Effector memory CD4-positive, alpha-beta T cell (primary cell): Measurements from ENCODE around the gene SECTM1.
"Not testable (repeated sequence)": the region's sequence is repeated elsewhere in the genome, so short reads cannot be mapped to it uniquely, and the experiment has no call there.

ENCODE experiments used
- DNase-seq, 3 donors: peaks; one replicate each; pipeline ENCODE4 v3.0.0-alpha.2; 2020
- H3K27ac ChIP-seq: 2 replicates; pipeline ENCODE4 v1.7.0; 2013; ENCODE audit warnings: mild to moderate bottlenecking, low read length, moderate library complexity; ENCODE audit not compliant: insufficient read depth, poor library complexity, severe bottlenecking
- H3K27me3 ChIP-seq: replicated peaks from 2 replicates; pipeline ENCODE4 v1.7.0; 2013; ENCODE audit warnings: mild to moderate bottlenecking, low read length; ENCODE audit not compliant: insufficient read depth, control insufficient read depth, poor library complexity, severe bottlenecking
- H3K36me3 ChIP-seq: 2 replicates; pipeline ENCODE4 v1.7.0; 2013; ENCODE audit warnings: mild to moderate bottlenecking, low read length, moderate library complexity; ENCODE audit not compliant: control insufficient read depth, insufficient read depth
- H3K4me1 ChIP-seq: 2 replicates; pipeline ENCODE4 v1.7.0; 2013; ENCODE audit warnings: low read length, mild to moderate bottlenecking; ENCODE audit not compliant: control insufficient read depth, insufficient read depth, poor library complexity, severe bottlenecking
- H3K4me3 ChIP-seq: 2 replicates; pipeline ENCODE4 v1.7.0; 2013; ENCODE audit warnings: low read length, low read depth, mild to moderate bottlenecking; ENCODE audit not compliant: insufficient read depth, poor library complexity, severe bottlenecking
- H3K9me3 ChIP-seq: 2 replicates; pipeline ENCODE4 v1.7.0; 2013; ENCODE audit warnings: mild to moderate bottlenecking, low read length, moderate library complexity; ENCODE audit not compliant: control insufficient read depth

Gene SECTM1

DNA sequence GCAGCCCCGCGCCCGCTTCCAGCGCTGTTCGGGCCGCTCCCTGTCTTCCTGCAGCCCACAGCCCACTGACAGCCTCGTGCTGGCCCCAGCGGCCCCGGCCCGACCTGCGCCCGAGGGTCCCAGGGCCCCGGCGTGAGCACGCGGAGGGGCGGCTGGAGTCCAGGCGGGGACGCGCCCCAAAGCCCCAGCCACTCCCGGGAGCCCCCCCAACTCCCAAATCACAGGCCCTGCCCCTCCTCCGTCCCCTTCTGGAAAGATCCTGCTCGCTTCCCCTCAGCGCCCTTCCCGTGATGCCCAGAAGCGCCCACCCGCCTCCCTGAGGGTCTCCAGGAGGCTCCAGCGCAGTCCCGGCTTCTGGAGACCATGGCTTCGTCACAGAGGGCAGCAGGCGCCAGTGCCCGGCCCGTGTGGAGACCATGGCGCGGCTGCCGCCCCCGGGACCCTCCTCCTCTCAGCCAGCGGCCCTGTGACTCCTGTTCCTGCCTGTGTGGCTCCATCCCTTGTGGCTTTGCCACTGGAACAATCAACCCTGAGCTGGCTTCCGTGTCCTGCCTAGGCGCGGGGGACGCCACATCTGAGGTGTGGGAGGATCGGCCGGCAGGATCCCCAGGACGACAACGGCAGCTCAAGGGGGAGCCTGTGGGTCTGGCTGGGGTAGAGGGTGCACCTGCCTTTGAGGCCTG, 41.9 kb upstream of the SECTM1 start:
- Histone ChIP-seq H3K9me3 (no peaks in the 10 kb centered on the region), H3K27me3 (peaks cover 23% of the 10 kb centered on the region), H3K36me3 (no peaks in the 10 kb centered on the region), H3K4me3 (no peak overlapping the region), H3K4me1 (peaks cover 9% of the 10 kb centered on the region), H3K27ac (no peak overlapping the region)
- DNase-seq: no peak

DNA sequence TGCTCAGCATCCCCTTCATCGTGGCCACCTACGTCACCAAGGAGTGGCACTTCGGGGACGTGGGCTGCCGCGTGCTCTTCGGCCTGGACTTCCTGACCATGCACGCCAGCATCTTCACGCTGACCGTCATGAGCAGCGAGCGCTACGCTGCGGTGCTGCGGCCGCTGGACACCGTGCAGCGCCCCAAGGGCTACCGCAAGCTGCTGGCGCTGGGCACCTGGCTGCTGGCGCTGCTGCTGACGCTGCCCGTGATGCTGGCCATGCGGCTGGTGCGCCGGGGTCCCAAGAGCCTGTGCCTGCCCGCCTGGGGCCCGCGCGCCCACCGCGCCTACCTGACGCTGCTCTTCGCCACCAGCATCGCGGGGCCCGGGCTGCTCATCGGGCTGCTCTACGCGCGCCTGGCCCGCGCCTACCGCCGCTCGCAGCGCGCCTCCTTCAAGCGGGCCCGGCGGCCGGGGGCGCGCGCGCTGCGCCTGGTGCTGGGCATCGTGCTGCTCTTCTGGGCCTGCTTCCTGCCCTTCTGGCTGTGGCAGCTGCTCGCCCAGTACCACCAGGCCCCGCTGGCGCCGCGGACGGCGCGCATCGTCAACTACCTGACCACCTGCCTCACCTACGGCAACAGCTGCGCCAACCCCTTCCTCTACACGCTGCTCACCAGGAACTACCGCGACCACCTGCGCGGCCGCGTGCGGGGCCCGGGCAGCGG, 41.2 kb upstream of the SECTM1 start:
- no peak overlapping the region for H3K4me3 ChIP-seq
- peaks cover 26% of the 10 kb centered on the region for H3K27me3 ChIP-seq
- no peak overlapping the region for H3K27ac ChIP-seq
- DNase-seq: no peak
- peaks cover 9% of the 10 kb centered on the region for H3K4me1 ChIP-seq
- no peaks in the 10 kb centered on the region for H3K36me3 ChIP-seq
- H3K9me3 ChIP-seq: no peaks in the 10 kb centered on the region

GRCh38 chr17:82373731-82374625, 40.4 kb upstream of the SECTM1 start:
- DNase-seq: no peak
- no peaks in the 10 kb centered on the region for H3K9me3 ChIP-seq
- H3K4me3 ChIP-seq: no peak overlapping the region
- H3K36me3 ChIP-seq: no peaks in the 10 kb centered on the region
- H3K27me3 ChIP-seq: peaks cover 26% of the 10 kb centered on the region
- H3K27ac ChIP-seq: no peak overlapping the region
- H3K4me1 ChIP-seq: peaks cover 9% of the 10 kb centered on the region

GRCh38 chr17:82373072-82373452, 39.5 kb upstream of the SECTM1 start:
- H3K9me3 ChIP-seq, H3K36me3 ChIP-seq, DNase-seq, H3K27ac ChIP-seq, H3K4me1 ChIP-seq, H3K4me3 ChIP-seq: not testable (repeated sequence)
- peaks cover 30% of the 10 kb centered on the region for H3K27me3 ChIP-seq

- Histone ChIP-seq H3K36me3 (no peaks in the 10 kb centered on the region), H3K27me3 (peaks cover 30% of the 10 kb centered on the region), H3K4me1 (peaks cover 9% of the 10 kb centered on the region), H3K9me3 (no peaks in the 10 kb centered on the region), H3K4me3 (no peak overlapping the region), H3K27ac (no peak overlapping the region)
- no peak for DNase-seq
These were observed 38.9 kb upstream of the SECTM1 start for GRCh38 chr17:82372249-82373071.

- Histone ChIP-seq H3K36me3 (no peaks in the 10 kb centered on the region), H3K9me3 (no peaks in the 10 kb centered on the region), H3K4me3 (peak within 1 kb of the TSS; percentile 51), H3K4me1 (peaks cover 9% of the 10 kb centered on the region), H3K27ac (no peak within 1 kb of the TSS), H3K27me3 (peaks cover 30% of the 10 kb centered on the region)
- DNase-seq: no peak
These were observed 38.0 kb upstream of the SECTM1 start, which contains the start of gene UTS2R for GRCh38 chr17:82371333-82372248. TSS of gene UTS2R (plus strand) at chr17:82371765. CDS start at chr17:82374325, 2,560 bp downstream.

DNA sequence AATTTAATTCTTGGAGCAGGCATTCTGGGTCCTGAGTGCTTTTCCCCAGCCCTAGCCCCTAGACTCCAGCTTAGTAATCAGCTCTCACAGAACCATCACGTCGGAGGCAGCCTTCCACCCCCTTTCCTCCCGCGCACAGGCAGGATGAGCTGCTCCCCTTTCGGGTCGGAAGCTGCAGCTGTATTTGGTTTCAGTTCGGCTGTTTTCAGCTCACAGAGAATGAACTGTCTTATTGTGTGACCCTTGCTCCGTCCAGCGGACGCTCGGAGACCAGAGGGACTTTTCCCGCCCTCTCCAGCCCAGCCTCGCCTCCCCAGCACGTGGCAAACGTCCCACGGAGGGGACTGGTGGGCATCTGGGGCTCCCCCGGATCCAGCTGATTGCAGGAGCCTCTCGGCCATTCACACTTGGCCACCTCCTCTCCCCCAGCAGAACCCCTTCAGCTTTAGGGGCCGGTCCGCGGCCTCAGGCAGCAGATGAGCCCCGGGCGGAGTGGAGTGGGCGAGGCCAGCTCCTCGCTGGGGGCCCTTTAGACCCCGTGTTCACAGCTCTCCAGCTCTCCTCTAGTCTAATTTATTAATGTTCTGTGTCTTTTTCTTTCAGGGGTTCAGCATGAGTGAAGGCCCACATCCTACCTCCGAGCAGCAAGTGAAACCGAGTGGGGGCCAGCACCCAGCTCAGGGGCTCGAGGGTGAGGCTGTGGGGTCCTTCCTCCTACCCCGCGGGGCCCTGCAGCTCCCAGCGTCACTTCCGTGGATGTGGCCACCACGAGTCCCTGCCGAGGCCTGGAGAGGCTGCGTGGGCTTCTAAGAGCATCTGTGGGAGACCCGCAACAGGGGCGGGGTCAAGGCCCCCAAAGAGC, 37.1 kb upstream of the SECTM1 start:
- Histone ChIP-seq H3K4me1 (peaks cover 9% of the 10 kb centered on the region), H3K27me3 (peaks cover 30% of the 10 kb centered on the region), H3K4me3 (peak overlapping the region; percentile 51), H3K27ac (no peak overlapping the region), H3K9me3 (no peaks in the 10 kb centered on the region), H3K36me3 (no peaks in the 10 kb centered on the region)
- DNase-seq: no peak

GRCh38 chr17:82369211-82369610, 35.6 kb upstream of the SECTM1 start:
- no peak for DNase-seq
- H3K4me1 ChIP-seq: peaks cover 9% of the 10 kb centered on the region
- H3K27ac ChIP-seq: no peak overlapping the region
- no peaks in the 10 kb centered on the region for H3K36me3 ChIP-seq
- peaks cover 30% of the 10 kb centered on the region for H3K27me3 ChIP-seq
- H3K9me3 ChIP-seq: no peaks in the 10 kb centered on the region
- H3K4me3 ChIP-seq: no peak overlapping the region
